Activated naive CD4-positive, alpha-beta T cell treated with anti-CD3 and anti-CD28 coated beads, Interleukin-2, amount 50 U/mL, for 72 hours (primary cell): ENCODE results near the gene CLPTM1L. TPM values are rescaled to one million over a fixed set of nuclear protein-coding genes. Genes with fewer than 3 reads are reported as not detected.
"Not testable (repeated sequence)": the region's sequence is repeated elsewhere in the genome, so short reads cannot be mapped to it uniquely, and the experiment has no call there.

Source experiments
- ATAC-seq, 2 donors: fragments of 150-1000 bp; cut with Tn5 transposase; 2 replicates each; pipeline ENCODE4 v1.10.0; 2021; ENCODE audit warnings: mild to moderate bottlenecking in 2 of 2, moderate library complexity in 2 of 2
- DNase-seq, 2 donors: peaks; one replicate each; pipeline ENCODE4 v3.0.0; 2021 to 2022; ENCODE audit warnings: low spot score in 2 of 2
- H3K27ac Mint-ChIP-seq, 2 donors: one replicate each; pipeline ENCODE4 v1.8.0; 2022; ENCODE audit warnings: mild to moderate bottlenecking in 2 of 2, mixed read lengths in 2 of 2
- H3K36me3 Mint-ChIP-seq, 2 donors: one replicate each; pipeline ENCODE4 v1.8.0; 2022; ENCODE audit warnings: mixed read lengths in 2 of 2
- H3K9me3 Mint-ChIP-seq, 2 donors: one replicate each; pipeline ENCODE4 v1.8.0; 2022; ENCODE audit warnings: mixed read lengths in 2 of 2
- total RNA-seq, 2 donors: library from RNA; stranded (reverse); gene quantifications; one replicate each; pipeline ENCODE4 v1.2.3, GENCODE V29; 2022

Gene CLPTM1L
- total RNA-seq, 2 donors from 2014 or later = 44.8 to 67.9 TPM

- not testable (repeated sequence) for ATAC-seq, H3K36me3 Mint-ChIP-seq, H3K9me3 Mint-ChIP-seq
- H3K27ac Mint-ChIP-seq = peak overlapping the region; percentile 67 to 71
- DNase-seq = peak in 1 of 2 donors; percentile 21
Observed at GRCh38 chr5:1326901-1327756, 17.8 kb downstream of the CLPTM1L start.

- H3K36me3 Mint-ChIP-seq, DNase-seq, H3K9me3 Mint-ChIP-seq, ATAC-seq: not testable (repeated sequence)
- peak overlapping the region; percentile 67 to 71 for H3K27ac Mint-ChIP-seq
Observed at GRCh38 chr5:1326532-1326875, 18.4 kb downstream of the CLPTM1L start.

- H3K9me3 Mint-ChIP-seq = no peaks in the 10 kb centered on the region
- DNase-seq (peak in 1 of 2 donors; percentile 40), ATAC-seq (no peak)
- peak overlapping the region; percentile 67 to 71 for H3K27ac Mint-ChIP-seq
- H3K36me3 Mint-ChIP-seq = peaks cover 0 to 4% of the 10 kb centered on the region in 2 donors
Observed at GRCh38 chr5:1325870-1326531, 18.9 kb downstream of the CLPTM1L start.

GRCh38 chr5:1325191-1325741, 19.6 kb downstream of the CLPTM1L start:
- Mint-ChIP-seq H3K9me3 (no peaks in the 10 kb centered on the region), H3K27ac (no peak overlapping the region), H3K36me3 (peaks cover 4 to 8% of the 10 kb centered on the region in 2 donors)
- DNase-seq = no peak
- no peak for ATAC-seq

GRCh38 chr5:1324719-1325190, 20.1 kb downstream of the CLPTM1L start:
- Mint-ChIP-seq H3K36me3 (peaks cover 5 to 9% of the 10 kb centered on the region in 2 donors), H3K27ac (no peak overlapping the region)

GRCh38 chr5:1324301-1324700, 20.6 kb downstream of the CLPTM1L start:
- peaks cover 5 to 9% of the 10 kb centered on the region in 2 donors for H3K36me3 Mint-ChIP-seq
- H3K27ac Mint-ChIP-seq = no peak overlapping the region
- no peaks in the 10 kb centered on the region for H3K9me3 Mint-ChIP-seq
- ATAC-seq (no peak), DNase-seq (no peak)

More at GRCh38 chr5:1324719-1325190, 20.1 kb downstream of the CLPTM1L start:
- ATAC-seq (no peak), DNase-seq (peak in 1 of 2 donors; percentile 41)
- H3K9me3 Mint-ChIP-seq = no peaks in the 10 kb centered on the region

- Mint-ChIP-seq H3K9me3 (no peaks in the 10 kb centered on the region), H3K36me3 (peaks cover 5 to 9% of the 10 kb centered on the region in 2 donors), H3K27ac (no peak overlapping the region)
- DNase-seq (no peak), ATAC-seq (no peak)
Observed at GRCh38 chr5:1323803-1324173, 21.1 kb downstream of the CLPTM1L start.

- Mint-ChIP-seq H3K36me3 (peaks cover 9 to 11% of the 10 kb centered on the region in 2 donors), H3K27ac (no peak overlapping the region), H3K9me3 (no peaks in the 10 kb centered on the region)
- ATAC-seq (no peak), DNase-seq (peak in 1 of 2 donors; percentile 49)
Observed at GRCh38 chr5:1322955-1323802, 21.7 kb downstream of the CLPTM1L start.

- Mint-ChIP-seq H3K9me3 (no peaks in the 10 kb centered on the region), H3K36me3 (peaks cover 9 to 16% of the 10 kb centered on the region in 2 donors), H3K27ac (no peak overlapping the region)
- ATAC-seq (no peak), DNase-seq (peak in 1 of 2 donors; percentile 50)
Observed at GRCh38 chr5:1322036-1322900, 22.6 kb downstream of the CLPTM1L start.

GRCh38 chr5:1321576-1321975, 23.3 kb downstream of the CLPTM1L start:
- DNase-seq (peak in 1 of 2 donors; percentile 44), ATAC-seq (no peak)
- H3K27ac Mint-ChIP-seq = peak overlapping the region in 1 of 2 donors; percentile 68
- H3K36me3 Mint-ChIP-seq = peaks cover 9 to 22% of the 10 kb centered on the region in 2 donors
- no peaks in the 10 kb centered on the region for H3K9me3 Mint-ChIP-seq

GRCh38 chr5:1320436-1321344, 24.2 kb downstream of the CLPTM1L start:
- Mint-ChIP-seq H3K9me3 (no peaks in the 10 kb centered on the region), H3K27ac (peak overlapping the region; percentile 55 to 68), H3K36me3 (peaks cover 5 to 22% of the 10 kb centered on the region in 2 donors)
- DNase-seq (peak in 1 of 2 donors; percentile 49), ATAC-seq (no peak)

GRCh38 chr5:1319436-1320256, 25.3 kb downstream of the CLPTM1L start:
- peak in 1 of 2 donors; percentile 54 for DNase-seq
- Mint-ChIP-seq H3K27ac (peak overlapping the region; percentile 17 to 55), H3K9me3 (no peaks in the 10 kb centered on the region), H3K36me3 (peaks cover 5 to 22% of the 10 kb centered on the region in 2 donors)
- ATAC-seq = no peak

GRCh38 chr5:1318659-1319251, 26.1 kb downstream of the CLPTM1L start:
- ATAC-seq (no peak), DNase-seq (peak in 1 of 2 donors; percentile 37)
- H3K27ac Mint-ChIP-seq = no peak overlapping the region
- H3K9me3 Mint-ChIP-seq = no peaks in the 10 kb centered on the region
- peaks cover 5 to 22% of the 10 kb centered on the region in 2 donors for H3K36me3 Mint-ChIP-seq
